Measurements from ENCODE around the gene DLG5.

DNA sequence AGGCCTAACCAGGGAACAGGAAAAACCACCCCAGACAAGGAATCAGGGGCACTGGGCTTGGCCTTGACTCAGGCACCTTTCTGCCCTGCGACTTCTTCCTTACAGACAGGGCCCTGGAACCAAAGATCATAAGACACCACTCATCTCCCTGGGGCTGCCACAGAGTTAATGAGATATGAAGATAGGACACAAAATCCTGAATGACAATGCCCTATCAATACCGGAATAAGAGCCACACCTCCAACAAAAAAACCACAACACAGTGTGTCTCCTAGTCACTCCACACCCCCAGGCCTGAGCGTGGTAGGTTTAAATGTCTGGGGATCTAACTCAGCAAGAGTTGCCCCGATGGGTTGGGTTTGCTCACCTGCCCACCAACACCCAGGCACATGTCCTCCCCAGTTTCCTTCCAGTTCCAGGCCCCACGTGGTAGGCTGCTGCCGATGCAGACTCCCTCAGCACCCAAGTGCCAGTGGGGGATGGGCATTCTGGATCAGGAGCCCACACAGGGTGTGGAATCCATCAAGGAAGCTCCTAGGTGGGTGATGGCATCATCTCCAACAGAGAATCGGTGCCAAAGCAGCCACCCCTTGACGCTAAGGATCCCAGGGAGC lies 3.9 kb downstream of the DLG5 start:
- TF ChIP-seq EP300 (IDR thresholded peaks at IDR 0.05; ENCODE audit: low read length) (no peak), NFRKB (IDR thresholded peaks at IDR 0.05; ENCODE audit: low read depth) (no peak)
- TF ChIP-seq, protein P1, sequence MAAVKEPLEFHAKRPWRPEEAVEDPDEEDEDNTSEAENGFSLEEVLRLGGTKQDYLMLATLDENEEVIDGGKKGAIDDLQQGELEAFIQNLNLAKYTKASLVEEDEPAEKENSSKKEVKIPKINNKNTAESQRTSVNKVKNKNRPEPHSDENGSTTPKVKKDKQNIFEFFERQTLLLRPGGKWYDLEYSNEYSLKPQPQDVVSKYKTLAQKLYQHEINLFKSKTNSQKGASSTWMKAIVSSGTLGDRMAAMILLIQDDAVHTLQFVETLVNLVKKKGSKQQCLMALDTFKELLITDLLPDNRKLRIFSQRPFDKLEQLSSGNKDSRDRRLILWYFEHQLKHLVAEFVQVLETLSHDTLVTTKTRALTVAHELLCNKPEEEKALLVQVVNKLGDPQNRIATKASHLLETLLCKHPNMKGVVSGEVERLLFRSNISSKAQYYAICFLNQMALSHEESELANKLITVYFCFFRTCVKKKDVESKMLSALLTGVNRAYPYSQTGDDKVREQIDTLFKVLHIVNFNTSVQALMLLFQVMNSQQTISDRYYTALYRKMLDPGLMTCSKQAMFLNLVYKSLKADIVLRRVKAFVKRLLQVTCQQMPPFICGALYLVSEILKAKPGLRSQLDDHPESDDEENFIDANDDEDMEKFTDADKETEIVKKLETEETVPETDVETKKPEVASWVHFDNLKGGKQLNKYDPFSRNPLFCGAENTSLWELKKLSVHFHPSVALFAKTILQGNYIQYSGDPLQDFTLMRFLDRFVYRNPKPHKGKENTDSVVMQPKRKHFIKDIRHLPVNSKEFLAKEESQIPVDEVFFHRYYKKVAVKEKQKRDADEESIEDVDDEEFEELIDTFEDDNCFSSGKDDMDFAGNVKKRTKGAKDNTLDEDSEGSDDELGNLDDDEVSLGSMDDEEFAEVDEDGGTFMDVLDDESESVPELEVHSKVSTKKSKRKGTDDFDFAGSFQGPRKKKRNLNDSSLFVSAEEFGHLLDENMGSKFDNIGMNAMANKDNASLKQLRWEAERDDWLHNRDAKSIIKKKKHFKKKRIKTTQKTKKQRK (IDR thresholded peaks at IDR 0.05; ENCODE audit: borderline replicate concordance, low read depth, low read length), result no peak
